GM12801 (cell line): ENCODE results near the gene PCYT1A.

Experiments
- TF ChIP-seq, protein P1 (sequence below): IDR thresholded peaks from one replicate; pipeline ENCODE4 v1.5.1; 2011; ENCODE audit warnings: control low read depth; ENCODE audit not compliant: insufficient read length; ENCODE audit errors: extremely low read depth

The PCYT1A gene

GRCh38 chr3:196287440-196288140 lies at the start of gene PCYT1A:
Gene PCYT1A, minus strand, starts transcription at chr3:196287726. Its CDS starts 17,195 bp downstream, at chr3:196270531.
- TF ChIP-seq, protein P1, sequence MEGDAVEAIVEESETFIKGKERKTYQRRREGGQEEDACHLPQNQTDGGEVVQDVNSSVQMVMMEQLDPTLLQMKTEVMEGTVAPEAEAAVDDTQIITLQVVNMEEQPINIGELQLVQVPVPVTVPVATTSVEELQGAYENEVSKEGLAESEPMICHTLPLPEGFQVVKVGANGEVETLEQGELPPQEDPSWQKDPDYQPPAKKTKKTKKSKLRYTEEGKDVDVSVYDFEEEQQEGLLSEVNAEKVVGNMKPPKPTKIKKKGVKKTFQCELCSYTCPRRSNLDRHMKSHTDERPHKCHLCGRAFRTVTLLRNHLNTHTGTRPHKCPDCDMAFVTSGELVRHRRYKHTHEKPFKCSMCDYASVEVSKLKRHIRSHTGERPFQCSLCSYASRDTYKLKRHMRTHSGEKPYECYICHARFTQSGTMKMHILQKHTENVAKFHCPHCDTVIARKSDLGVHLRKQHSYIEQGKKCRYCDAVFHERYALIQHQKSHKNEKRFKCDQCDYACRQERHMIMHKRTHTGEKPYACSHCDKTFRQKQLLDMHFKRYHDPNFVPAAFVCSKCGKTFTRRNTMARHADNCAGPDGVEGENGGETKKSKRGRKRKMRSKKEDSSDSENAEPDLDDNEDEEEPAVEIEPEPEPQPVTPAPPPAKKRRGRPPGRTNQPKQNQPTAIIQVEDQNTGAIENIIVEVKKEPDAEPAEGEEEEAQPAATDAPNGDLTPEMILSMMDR: no peak

GRCh38 chr3:196336319-196337145 lies 49.0 kb upstream of the PCYT1A start:
- TF ChIP-seq, protein P1: no peak

GRCh38 chr3:196335503-196335948 lies 48.0 kb upstream of the PCYT1A start:
- TF ChIP-seq, protein P1: no peak

- TF ChIP-seq, protein P1: no peak
Measured at GRCh38 chr3:196334982-196335381, 47.5 kb upstream of the PCYT1A start.

- TF ChIP-seq, protein P1: no peak
Measured at GRCh38 chr3:196332168-196332567, 44.6 kb upstream of the PCYT1A start.

- TF ChIP-seq, protein P1: no peak
Measured at GRCh38 chr3:196327405-196327804, 39.9 kb upstream of the PCYT1A start.

DNA sequence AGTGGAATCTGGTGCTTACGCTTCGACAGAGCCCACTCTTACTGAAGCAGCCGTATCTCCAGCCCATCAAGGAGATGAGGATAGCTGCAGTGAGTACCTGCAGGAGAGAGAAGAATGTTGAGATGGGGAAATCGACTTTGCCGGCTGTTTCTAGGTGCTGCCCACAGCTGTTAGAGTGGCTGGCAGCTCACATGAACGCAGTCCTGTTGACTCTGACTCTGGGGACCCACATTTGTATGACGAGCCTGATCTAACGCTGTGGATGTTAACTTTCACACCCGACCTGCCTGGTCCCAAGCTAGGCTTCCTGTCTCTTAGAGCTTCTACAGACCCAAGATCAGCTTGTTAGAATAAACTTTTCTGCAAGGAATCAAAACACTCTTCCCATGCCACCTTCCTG lies 39.4 kb upstream of the PCYT1A start:
- TF ChIP-seq, protein P1: no peak
